IMR-90 (cell line): ENCODE measurements around the gene TRIM32. TPM values are rescaled to one million over a fixed set of nuclear protein-coding genes. Genes with fewer than 3 reads are reported as not detected.

Source experiments
- ATAC-seq: fragments of 200-7000 bp; cut with Tn5 transposase; 2 replicates; pipeline ENCODE4 v1.9.1; 2020; ENCODE audit warnings: low read depth, mild to moderate bottlenecking, moderate library complexity
- BruUV-seq: library from RNA; stranded (reverse); fragments of 400-500 nt; replicated peaks from 2 replicates; lab custom pipeline; 2021; lab: Mats Ljungman, UMichigan
- CTCF ChIA-PET: fragments of 300-600 bp; formaldehyde crosslinking; extraction: SDS; loops from one replicate; lab custom pipeline; 2021; ENCODE audit warnings: antibody characterized with exemption; lab: Yijun Ruan, JAX
- POLR2A ChIA-PET: fragments of 300-600 bp; sonication (Branson Sonifier 250); formaldehyde crosslinking; loops from one replicate; lab custom pipeline; 2022; ENCODE audit warnings: antibody characterized with exemption; ENCODE audit not compliant: unreplicated experiment; lab: Charles Lee
- DNase-seq: peaks from one replicate; pipeline ENCODE4 v3.0.0; 2013
- H2AFZ ChIP-seq: replicated peaks from 2 replicates; pipeline ENCODE3; 2013; ENCODE audit warnings: low read length, mild to moderate bottlenecking; ENCODE audit not compliant: poor library complexity
- H2AK5ac ChIP-seq: 2 replicates; pipeline ENCODE4 v1.6.1; 2013; ENCODE audit warnings: low read depth, low read length, inconsistent platforms
- H2AK9ac ChIP-seq: replicated peaks from 2 replicates; pipeline ENCODE3; 2013; ENCODE audit warnings: mild to moderate bottlenecking, low read depth, low read length, moderate library complexity; ENCODE audit not compliant: poor library complexity
- H2BK120ac ChIP-seq: 2 replicates; pipeline ENCODE4 v1.6.1; 2013; ENCODE audit warnings: low read depth, low read length, inconsistent platforms
- H2BK15ac ChIP-seq: 3 replicates; pipeline ENCODE4 v1.6.1; 2013; ENCODE audit warnings: low read depth, low read length, inconsistent platforms
- H2BK20ac ChIP-seq: 2 replicates; pipeline ENCODE4 v1.6.1; 2013; ENCODE audit warnings: low read depth, mild to moderate bottlenecking, inconsistent platforms, low read length, moderate library complexity
- H2BK5ac ChIP-seq: 2 replicates; pipeline ENCODE4 v1.6.1; 2013; ENCODE audit warnings: mild to moderate bottlenecking, low read depth, low read length, inconsistent platforms; ENCODE audit not compliant: poor library complexity, severe bottlenecking
- H3K14ac ChIP-seq: replicated peaks from 2 replicates; pipeline ENCODE4 v1.6.1; 2013; ENCODE audit warnings: low read depth, low read length, inconsistent platforms
- H3K18ac ChIP-seq: 2 replicates; pipeline ENCODE4 v1.6.1; 2013; ENCODE audit warnings: low read depth, low read length, control low read depth
- H3K23ac ChIP-seq: 2 replicates; pipeline ENCODE4 v1.6.1; 2013; ENCODE audit warnings: low read depth, low read length, inconsistent platforms
- H3K27ac ChIP-seq: 2 replicates; pipeline ENCODE4 v1.5.1; 2013; ENCODE audit warnings: mild to moderate bottlenecking, control low read depth, low read length; ENCODE audit not compliant: insufficient read depth
- H3K27me3 ChIP-seq: 2 replicates; pipeline ENCODE4 v1.6.1; 2013; ENCODE audit warnings: low read length; ENCODE audit not compliant: control insufficient read depth, insufficient read depth
- H3K36me3 ChIP-seq: 2 replicates; pipeline ENCODE4 v1.6.1; 2013; ENCODE audit warnings: low read length, mixed read lengths; ENCODE audit not compliant: control insufficient read depth, insufficient read depth
- H3K4ac ChIP-seq: 2 replicates; pipeline ENCODE4 v1.6.1; 2013; ENCODE audit warnings: low read depth, low read length, inconsistent platforms
- H3K4me1 ChIP-seq: 2 replicates; pipeline ENCODE4 v1.6.1; 2013; ENCODE audit warnings: low read length, mixed read lengths; ENCODE audit not compliant: control insufficient read depth, insufficient read depth
- H3K4me2 ChIP-seq: 2 replicates; pipeline ENCODE4 v1.6.1; 2013; ENCODE audit warnings: low read depth, mild to moderate bottlenecking, control low read depth, low read length, moderate library complexity
- H3K4me3 ChIP-seq: 2 replicates; pipeline ENCODE4 v1.5.1; 2013; ENCODE audit warnings: low read depth, mild to moderate bottlenecking, control low read depth, low read length, moderate library complexity; ENCODE audit not compliant: insufficient read depth
- H3K56ac ChIP-seq: 2 replicates; pipeline ENCODE4 v1.6.1; 2013; ENCODE audit warnings: low read length, inconsistent platforms; ENCODE audit not compliant: insufficient read depth; ENCODE audit errors: extremely low read depth
- H3K79me1 ChIP-seq, 2 experiments: 2 replicates each; pipeline ENCODE4 v1.6.1; 2013; ENCODE audit warnings: low read length in 2 of 2, inconsistent platforms in 1 of 2, low read depth in 1 of 2
- H3K9ac ChIP-seq: 2 replicates; pipeline ENCODE4 v1.6.1; 2013; ENCODE audit warnings: low read depth, low read length, control low read depth
- H3K9me1 ChIP-seq: 2 replicates; pipeline ENCODE4 v1.6.1; 2013; ENCODE audit warnings: low read length, inconsistent platforms; ENCODE audit not compliant: insufficient read depth
- H3K9me3 ChIP-seq: 2 replicates; pipeline ENCODE4 v1.6.1; 2013; ENCODE audit warnings: low read length; ENCODE audit not compliant: control insufficient read depth, insufficient read depth
- H4K20me1 ChIP-seq: 2 replicates; pipeline ENCODE4 v1.6.1; 2013; ENCODE audit warnings: low read length, inconsistent platforms; ENCODE audit not compliant: insufficient read depth
- H4K5ac ChIP-seq: 2 replicates; pipeline ENCODE4 v1.6.1; 2013; ENCODE audit warnings: mild to moderate bottlenecking, low read depth, low read length, control low read depth
- H4K8ac ChIP-seq, 2 experiments: 2 replicates each; pipeline ENCODE4 v1.6.1; 2013; ENCODE audit warnings: low read depth in 2 of 2, low read length in 2 of 2, control low read depth in 1 of 2, inconsistent platforms in 1 of 2
- H4K91ac ChIP-seq: 2 replicates; pipeline ENCODE4 v1.6.1; 2013; ENCODE audit warnings: low read depth, low read length, inconsistent platforms; ENCODE audit not compliant: insufficient read depth
- CTCF ChIP-seq: conservative IDR thresholded peaks from 2 replicates; pipeline ENCODE4 v1.5.1; 2012; ENCODE audit warnings: mild to moderate bottlenecking, low read depth, low read length, improper control_type of control experiment
- MAZ ChIP-seq: IDR thresholded peaks from 2 replicates; pipeline ENCODE4 v1.6.1; 2012; ENCODE audit warnings: low read depth, mild to moderate bottlenecking, low read length, improper control_type of control experiment, moderate library complexity, borderline replicate concordance
- POLR2A ChIP-seq: IDR thresholded peaks from 2 replicates; pipeline ENCODE4 v1.6.1; 2012; ENCODE audit warnings: mild to moderate bottlenecking, low read depth, low read length
- RAD21 ChIP-seq: IDR thresholded peaks from 2 replicates; pipeline ENCODE4 v1.6.1; 2012; ENCODE audit warnings: low read length, improper control_type of control experiment
- SMC3 ChIP-seq: fragments of 150-350 bp; IDR thresholded peaks from 2 replicates; pipeline ENCODE4 v1.6.1; 2016; ENCODE audit warnings: low read depth, mild to moderate bottlenecking, antibody characterized with exemption, low read length, moderate library complexity
- WGBS, 2 experiments: methylation state at CpG; one replicate each; pipeline versions ENCODE4 v1.1.5 to v1.1.7; 2013; ENCODE audit warnings: missing lambda C conversion rate in 2 of 2; ENCODE audit not compliant: insufficient read length in 1 of 2; ENCODE audit errors: extremely low coverage in 2 of 2; 5-methylcytosine and 5-hydroxymethylcytosine counted together
- dilution Hi-C: fragments of 300-500 bp; cut with HindIII; formaldehyde crosslinking; loops from one replicate; pipeline ENCODE4 v1.14.3; 2018; ENCODE audit warnings: low sequenced_read_pairs; ENCODE audit not compliant: unreplicated experiment
- in situ Hi-C: fragments of 300-500 bp; cut with MboI; formaldehyde crosslinking; loops from 3 replicates; pipeline ENCODE4 v1.14.3; 2019; ENCODE audit warnings: low sequenced_read_pairs, inconsistent platforms, mixed read lengths
- intact Hi-C: fragments of 100-400 bp; cut with micrococcal nuclease; formaldehyde crosslinking; loops from 2 replicates; pipeline ENCODE4 v1.10.0; 2022
- polyA plus RNA-seq, 3 experiments: library from polyadenylated mRNA; depleted of rRNA; stranded (reverse); fragments of >200 nt; gene quantifications; 2 replicates each; pipeline ENCODE4 v1.2.3, GENCODE V29; 2012; ENCODE audit warnings: low replicate concordance in 1 of 3
- total RNA-seq: library from RNA; depleted of rRNA; stranded (reverse); fragments of >200 nt; gene quantifications from 2 replicates; pipeline ENCODE4 v1.2.3, GENCODE V29; 2012

The TRIM32 gene
- total and polyA plus RNA-seq, 2 of the 4 experiments (the other 2 are of a cell fraction), result 12.8 to 31.0 TPM

- Histone ChIP-seq H3K9ac (no peak overlapping the region), H4K8ac (no peak overlapping the region), H3K27me3 (peaks cover 5% of the 10 kb centered on the region), H2AFZ (peak overlapping the region; percentile 61), H3K9me3 (no peaks in the 10 kb centered on the region), H2BK15ac (no peak overlapping the region), H3K4me3 (no peak overlapping the region), H2AK5ac (no peak overlapping the region), H3K4me2 (no peak overlapping the region; the same call in 1 of the 2 replicates), H3K56ac (no peak overlapping the region), H2BK5ac (no peak overlapping the region), H3K79me1 (no peaks in the 10 kb centered on the region), H4K5ac (no peak overlapping the region), H3K27ac (no peak overlapping the region), H4K20me1 (no peaks in the 10 kb centered on the region), H3K14ac (no peak overlapping the region), H4K91ac (no peak overlapping the region), H2BK20ac (no peak overlapping the region), H3K36me3 (no peaks in the 10 kb centered on the region), H3K18ac (no peak overlapping the region), H3K9me1 (no peaks in the 10 kb centered on the region), H3K23ac (no peak overlapping the region), H2AK9ac (no peak overlapping the region), H2BK120ac (no peak overlapping the region), H3K4ac (no peak overlapping the region), H3K4me1 (no peaks in the 10 kb centered on the region)
- WGBS, 2 experiments, result no CpG with 5 or more reads among the region's 16 CpGs
- DNase-seq (peak; percentile 66), ATAC-seq (peak; percentile 93)
- ChIA-PET CTCF (interaction anchor here (0.6 to 2.2 kb wide), 17 partner anchors 8 to 685 kb away, joined by 3 to 56 read pairs (median 3); no protein-coding TSS in a partner anchor), POLR2A (interaction anchor here (0.6 kb wide), 1 partner anchor 414 kb away, joined by 5 read pairs; no protein-coding TSS in a partner anchor)
- TF ChIP-seq CTCF (peak; percentile 93), SMC3 (peak; percentile 82), RAD21 (peak; percentile 91), POLR2A (no peak), MAZ (no peak)
- no TSS peak for BruUV-seq
- in situ Hi-C loops, result loop anchor here (5.0 kb wide), 1 partner anchor 120 kb away; no protein-coding TSS in a partner anchor
- dilution Hi-C loops, result no loop called here
- intact Hi-C loops, result loop anchor here (1.0 to 10.0 kb wide), 3 partner anchors 123 to 908 kb away; no protein-coding TSS in a partner anchor
These were observed 50.0 kb downstream of the TRIM32 start for GRCh38 chr9:116737152-116737546.
